Myocyte (in vitro differentiated cells): ENCODE measurements around the gene TMPRSS9. TPM values are rescaled to one million over a fixed set of nuclear protein-coding genes. Genes with fewer than 3 reads are reported as not detected.

Experiments used
- DNase-seq: peaks from one replicate; pipeline ENCODE4 v3.0.0-alpha.2; 2012; ENCODE audit warnings: low read depth
- total RNA-seq: library from RNA; depleted of rRNA; stranded (reverse); fragments of >200 nt; gene quantifications from 2 replicates; pipeline ENCODE4 v1.2.3, GENCODE V29; 2014

TMPRSS9 gene
- total RNA-seq, 1 donor from 2014 or later: not detected

DNA sequence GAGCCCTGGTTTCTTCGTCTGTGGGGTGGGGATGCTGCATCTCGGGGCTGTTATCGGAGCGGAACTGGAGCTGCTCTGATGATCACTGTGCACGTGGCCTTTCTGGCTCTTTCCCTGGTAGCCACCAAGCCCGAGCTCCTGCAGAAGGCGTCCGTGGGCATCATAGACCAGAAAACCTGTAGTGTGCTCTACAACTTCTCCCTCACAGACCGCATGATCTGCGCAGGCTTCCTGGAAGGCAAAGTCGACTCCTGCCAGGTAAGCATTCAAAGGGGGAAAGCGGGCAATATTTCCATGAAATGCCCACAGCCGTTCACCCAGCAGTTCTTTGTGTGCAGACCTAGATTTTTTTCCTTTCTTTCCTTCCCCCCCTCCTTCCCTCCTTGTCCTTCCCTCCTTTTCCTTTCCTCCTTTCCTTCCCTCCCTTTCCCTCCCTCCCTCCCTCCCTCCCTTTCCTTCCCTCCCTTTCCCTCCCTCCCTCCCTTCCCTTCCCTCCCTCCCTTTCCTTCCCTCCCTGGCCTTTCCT is 57.9 kb downstream of the TMPRSS9 start:
- DNase-seq: no peak

DNA sequence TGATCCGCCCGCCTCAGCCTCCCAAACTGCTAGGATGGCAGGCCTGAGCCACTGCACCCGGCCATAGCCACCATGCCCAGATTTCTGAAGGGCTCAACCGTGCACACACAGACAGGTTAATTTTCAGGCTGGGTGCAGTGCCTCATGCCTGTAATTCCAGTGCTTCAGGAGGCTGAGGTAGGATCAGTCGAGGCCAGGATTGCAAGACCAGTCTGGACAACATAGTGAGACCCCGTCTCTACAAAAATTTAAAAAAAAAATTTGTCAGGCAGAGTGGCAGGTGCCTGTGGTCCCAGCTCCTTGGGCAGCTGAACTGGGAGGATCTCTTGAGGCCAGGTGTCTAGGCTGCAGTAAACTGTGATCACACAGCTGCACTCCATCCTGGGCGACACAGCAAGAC is 59.7 kb downstream of the TMPRSS9 start:
- no peak for DNase-seq

DNA sequence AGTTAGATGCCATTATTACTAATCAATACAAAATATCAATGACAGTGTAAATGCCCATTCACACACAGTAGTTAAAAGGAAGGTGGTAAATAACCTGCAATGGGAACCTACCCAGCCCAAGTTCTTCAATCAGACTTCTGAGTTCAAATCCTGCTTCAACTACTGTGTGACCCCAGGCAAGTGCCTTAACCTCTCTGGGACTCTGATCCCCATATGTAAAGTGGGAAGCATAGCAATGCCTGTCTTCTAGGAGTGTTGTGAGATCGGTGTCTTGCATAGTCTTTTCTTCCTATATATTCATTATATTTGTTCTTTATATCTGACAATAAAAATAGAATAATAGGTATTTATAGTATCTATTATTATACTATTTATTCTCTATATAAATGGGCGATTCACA is 60.4 kb downstream of the TMPRSS9 start:
- no peak for DNase-seq

DNA sequence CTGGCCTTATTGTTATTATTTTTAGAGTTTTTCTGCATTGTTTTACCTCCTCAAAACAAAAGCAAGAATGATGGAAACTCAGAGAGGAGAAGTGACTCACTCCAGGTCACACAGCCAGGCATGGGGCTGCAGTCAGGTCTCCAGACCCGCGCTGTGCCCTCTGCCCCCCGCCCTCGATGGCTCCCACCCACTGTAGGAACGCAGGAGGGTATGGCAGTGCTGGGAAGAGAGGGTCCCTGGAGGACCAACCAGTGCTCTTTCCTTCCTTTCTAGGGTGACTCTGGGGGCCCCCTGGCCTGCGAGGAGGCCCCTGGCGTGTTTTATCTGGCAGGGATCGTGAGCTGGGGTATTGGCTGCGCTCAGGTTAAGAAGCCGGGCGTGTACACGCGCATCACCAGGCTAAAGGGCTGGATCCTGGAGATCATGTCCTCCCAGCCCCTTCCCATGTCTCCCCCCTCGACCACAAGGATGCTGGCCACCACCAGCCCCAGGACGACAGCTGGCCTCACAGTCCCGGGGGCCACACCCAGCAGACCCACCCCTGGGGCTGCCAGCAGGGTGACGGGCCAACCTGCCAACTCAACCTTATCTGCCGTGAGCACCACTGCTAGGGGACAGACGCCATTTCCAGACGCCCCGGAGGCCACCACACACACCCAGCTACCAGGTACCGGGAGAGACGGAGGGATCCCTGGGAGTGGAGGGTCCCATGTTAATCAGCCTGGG is 61.7 kb downstream of the TMPRSS9 start:
- peak; percentile 30 for DNase-seq

DNA sequence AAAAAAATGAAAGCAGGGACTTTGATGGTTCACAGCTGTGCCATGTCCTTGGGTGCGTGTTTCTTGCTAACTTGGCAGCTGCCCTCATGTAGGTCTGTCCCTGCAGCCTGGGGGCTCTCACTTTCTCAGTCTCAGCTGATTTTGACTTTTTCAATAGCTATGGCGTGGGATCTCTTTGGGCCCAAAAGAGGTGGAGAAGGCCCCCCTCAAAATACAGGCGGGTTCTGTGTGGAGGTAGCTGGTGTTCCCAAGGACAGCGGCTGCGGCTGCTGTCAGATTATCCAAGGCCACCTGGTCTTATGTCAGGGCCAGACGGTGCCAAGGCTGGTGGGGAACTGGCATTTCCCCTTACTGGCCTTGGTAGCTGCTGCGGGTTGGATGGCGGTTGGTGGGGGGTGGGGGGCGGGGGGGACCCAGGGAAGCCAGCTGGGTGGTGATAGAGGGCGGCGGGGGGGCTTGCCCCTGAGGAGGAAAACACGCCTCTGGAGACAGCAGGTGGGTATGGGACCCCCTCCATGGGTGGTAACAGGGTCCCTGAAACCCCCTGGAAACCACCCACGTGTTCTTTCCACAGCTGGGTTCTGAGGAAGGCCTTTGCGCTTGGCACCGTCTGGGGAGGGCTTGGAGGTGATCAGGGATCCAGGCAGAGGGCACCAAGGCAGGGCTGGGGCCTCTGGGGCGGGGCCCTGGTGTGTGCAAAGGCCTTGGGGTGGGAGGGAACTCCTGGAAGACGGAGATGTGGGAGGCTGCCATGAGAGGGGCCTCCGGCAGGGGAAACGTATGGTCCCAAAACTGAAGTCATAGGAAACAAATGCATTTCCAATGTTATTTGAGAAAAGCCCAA is 63.2 kb downstream of the TMPRSS9 start:
- DNase-seq: no peak

DNA sequence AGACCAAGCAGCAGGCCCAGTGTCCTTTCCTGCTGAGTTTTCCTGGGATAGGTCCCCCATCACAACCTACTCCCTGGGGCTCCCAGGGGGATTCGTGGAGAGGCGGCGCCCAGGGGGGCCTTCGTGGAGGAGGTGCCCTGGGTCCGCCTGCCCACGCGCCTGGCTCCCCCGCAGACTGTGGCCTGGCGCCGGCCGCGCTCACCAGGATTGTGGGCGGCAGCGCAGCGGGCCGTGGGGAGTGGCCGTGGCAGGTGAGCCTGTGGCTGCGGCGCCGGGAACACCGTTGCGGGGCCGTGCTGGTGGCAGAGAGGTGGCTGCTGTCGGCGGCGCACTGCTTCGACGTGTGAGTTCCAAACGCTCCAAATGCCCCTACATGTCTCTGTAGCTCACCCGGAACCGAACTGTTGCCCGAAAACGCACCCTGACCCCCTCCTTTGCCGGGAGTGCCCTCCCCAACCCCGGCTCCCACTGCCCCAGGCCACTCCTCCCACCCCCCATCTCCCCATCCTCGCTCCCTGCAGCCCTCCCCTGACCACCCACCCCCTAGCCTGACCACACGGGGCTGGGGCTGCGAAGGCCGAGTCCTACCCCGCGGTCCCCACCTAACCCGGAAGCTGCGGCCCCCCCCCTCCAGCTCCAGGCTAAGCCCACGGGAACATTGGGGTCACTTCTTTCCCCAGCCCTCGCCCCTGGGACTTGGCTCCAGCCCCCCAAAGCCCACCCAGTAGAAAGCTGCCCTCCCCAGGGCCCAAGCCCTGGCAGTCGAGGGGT is 64.0 kb downstream of the TMPRSS9 start:
- no peak for DNase-seq

DNA sequence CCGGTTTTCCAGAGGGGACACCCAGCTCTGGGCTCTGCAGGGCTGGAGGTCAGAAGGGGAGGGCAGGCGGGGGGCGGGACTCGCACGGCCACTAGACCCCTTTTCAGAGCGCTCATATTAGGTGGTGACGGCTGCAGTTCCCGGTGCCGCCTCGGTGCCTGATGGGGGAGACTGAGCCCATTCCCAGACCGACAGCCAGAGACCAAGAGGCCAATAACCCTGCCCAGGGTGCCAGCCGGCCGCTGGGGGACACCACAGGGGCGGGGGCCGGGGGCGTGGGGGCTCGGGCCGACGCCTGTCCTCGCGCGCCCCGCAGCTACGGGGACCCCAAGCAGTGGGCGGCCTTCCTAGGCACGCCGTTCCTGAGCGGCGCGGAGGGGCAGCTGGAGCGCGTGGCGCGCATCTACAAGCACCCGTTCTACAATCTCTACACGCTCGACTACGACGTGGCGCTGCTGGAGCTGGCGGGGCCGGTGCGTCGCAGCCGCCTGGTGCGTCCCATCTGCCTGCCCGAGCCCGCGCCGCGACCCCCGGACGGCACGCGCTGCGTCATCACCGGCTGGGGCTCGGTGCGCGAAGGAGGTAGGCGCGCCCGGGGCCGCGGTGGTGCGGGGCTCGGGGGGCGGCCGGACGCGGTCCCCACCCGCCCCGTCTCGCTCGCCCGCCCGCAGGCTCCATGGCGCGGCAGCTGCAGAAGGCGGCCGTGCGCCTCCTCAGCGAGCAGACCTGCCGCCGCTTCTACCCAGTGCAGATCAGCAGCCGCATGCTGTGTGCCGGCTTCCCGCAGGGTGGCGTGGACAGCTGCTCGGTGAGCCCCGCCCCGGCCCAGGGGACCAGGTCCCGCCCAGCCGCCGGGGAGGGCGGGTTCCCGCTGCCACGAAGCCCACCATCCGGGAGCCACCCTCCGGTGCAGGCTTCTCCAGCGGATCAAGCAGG is 64.9 kb downstream of the TMPRSS9 start:
- DNase-seq: peak; percentile 76

DNA sequence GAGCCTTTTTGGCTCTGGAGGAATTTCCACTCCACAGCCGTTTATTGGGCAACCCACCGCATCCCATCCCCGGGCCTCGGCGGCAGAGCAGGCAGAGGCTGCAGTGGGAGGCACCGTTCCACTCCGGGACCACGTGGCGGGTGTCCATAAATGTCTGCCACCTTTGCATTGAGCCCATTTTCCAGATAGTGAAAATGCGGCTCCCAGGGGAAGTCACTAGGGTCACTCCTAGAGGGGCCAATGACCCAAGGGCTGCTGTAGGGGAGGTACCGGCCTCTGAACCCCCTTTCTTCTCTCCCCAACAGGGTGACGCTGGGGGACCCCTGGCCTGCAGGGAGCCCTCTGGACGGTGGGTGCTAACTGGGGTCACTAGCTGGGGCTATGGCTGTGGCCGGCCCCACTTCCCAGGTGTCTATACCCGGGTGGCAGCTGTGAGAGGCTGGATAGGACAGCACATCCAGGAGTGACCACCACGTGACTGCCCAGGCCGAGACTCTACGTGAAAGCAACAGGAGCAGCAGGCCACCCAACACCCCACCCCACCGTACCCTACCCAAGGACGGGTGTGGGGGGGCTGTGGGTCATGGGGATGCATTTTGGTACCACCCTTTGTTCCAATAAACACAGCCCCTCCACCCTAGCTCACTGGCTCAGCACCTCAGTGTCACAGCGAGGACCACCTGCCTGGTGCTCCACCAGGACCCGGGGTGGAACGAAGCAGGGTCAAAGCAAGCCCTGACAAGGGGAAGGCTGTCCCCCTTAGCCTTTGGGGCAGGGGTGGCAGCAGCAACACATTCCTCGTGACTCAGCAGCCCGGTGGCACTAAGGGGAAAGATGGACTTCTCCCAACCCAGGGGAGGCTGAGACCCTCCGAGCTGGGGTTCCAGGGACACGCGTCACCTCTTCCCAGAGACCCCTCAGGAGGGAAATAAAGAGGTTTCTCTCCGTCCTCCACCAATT is 65.8 kb downstream of the TMPRSS9 start:
- DNase-seq: no peak

DNA sequence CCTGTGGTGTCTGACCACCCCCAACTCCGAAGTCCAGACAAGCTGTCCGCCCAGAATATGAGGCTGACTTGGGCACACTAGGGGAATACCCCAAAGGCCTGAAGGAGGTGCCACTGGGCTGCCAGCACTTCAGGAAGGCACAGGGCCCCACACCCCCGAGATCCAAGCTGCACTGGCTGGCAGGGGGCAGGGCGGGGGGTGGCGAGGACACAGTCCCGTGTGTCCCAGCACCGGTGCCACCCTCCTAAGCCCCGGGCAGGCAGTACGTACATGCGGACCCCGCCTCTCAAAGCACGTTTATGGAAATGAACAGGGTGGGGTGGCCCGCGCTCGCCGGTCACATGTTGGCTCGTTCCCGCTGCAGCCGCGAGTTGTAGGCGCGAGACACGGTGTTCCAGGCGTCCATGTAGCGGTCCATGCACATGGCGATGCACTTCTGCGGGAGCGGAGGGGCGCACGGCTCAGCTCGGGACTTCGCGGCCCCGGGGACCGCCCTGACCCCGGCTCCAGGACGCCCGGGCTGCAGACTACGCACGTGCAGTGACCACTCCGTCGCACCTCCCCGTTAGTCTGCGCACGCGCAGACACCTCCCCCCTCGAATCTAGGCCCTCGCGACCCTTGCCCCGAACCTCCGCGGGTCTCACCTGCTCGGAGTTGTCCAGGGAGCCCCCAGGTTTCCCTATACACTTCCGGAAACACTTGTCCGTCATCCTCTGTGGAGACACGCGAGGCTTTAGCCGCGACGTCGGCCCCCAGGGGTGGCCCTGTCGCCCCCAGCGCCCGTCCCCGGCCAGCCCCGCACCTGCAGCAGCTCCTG is 66.8 kb downstream of the TMPRSS9 start:
- peak; percentile 58 for DNase-seq

DNA sequence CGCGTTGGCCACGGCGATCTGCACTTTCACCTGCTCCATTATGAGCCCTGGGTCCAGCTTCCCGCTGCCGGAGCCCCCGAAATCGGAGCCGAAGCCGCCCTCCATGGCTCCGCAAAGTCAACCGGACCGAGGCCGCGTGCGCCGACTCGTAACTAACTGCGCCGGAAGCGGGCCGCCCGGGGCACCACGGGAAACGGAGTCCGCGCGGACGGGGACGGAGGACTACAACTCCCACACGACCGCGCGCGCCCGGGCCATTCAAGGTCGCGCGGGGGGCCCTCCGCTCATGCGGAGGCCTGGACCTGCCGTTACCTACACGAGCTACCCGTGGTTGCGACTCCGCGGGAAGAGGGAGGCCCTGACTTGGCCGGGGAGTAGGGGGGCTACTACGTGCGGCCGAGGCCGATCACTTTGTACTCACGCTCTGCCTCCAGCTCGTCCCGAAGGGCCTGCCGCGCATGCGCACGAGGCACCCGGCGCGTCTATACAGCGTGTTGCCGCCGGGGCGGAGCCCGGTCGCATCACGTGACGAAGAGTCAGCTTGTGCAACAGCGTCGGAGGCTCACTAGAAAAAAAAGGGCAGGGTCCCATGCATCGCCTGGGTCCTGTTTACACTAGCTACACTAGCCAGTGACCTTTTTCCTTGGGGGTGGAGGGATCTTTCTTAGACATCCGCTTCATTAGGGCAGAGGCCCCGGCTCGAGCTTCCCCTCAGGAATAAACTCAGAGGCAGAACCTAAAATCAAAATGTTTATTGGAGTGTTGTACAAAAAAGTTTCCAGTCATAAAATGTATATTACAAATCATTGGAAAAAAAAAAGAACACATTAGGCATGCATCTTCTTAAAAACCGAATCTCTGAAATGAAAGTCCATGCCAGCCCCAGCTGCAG is 67.6 kb downstream of the TMPRSS9 start, which contains the start of gene TIMM13:
TIMM13 (minus strand) TSS at position 158 of the 892 bp plus-strand sequence; CDS start at position 105, 53 bp downstream.
- peak; percentile 97 for DNase-seq

DNA sequence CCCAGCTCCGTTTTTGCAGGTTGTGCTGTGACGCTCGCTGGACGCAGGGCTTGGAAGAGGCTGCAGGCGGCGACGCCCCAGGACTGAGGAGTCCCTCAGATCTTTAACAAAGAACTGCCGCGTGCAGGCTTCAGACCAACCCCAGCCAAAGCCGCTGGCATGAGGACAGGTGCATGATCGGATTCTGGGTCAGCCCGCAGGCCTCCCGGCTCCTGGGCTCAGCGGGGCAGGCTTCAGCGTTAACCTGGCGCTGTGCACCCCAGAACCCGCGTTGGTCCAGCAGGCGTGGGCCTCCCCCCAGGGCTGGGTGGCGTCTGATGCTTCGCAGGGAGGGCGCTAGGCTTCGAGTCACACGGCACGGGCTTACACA is 68.2 kb downstream of the TMPRSS9 start:
- DNase-seq: peak; percentile 31

DNA sequence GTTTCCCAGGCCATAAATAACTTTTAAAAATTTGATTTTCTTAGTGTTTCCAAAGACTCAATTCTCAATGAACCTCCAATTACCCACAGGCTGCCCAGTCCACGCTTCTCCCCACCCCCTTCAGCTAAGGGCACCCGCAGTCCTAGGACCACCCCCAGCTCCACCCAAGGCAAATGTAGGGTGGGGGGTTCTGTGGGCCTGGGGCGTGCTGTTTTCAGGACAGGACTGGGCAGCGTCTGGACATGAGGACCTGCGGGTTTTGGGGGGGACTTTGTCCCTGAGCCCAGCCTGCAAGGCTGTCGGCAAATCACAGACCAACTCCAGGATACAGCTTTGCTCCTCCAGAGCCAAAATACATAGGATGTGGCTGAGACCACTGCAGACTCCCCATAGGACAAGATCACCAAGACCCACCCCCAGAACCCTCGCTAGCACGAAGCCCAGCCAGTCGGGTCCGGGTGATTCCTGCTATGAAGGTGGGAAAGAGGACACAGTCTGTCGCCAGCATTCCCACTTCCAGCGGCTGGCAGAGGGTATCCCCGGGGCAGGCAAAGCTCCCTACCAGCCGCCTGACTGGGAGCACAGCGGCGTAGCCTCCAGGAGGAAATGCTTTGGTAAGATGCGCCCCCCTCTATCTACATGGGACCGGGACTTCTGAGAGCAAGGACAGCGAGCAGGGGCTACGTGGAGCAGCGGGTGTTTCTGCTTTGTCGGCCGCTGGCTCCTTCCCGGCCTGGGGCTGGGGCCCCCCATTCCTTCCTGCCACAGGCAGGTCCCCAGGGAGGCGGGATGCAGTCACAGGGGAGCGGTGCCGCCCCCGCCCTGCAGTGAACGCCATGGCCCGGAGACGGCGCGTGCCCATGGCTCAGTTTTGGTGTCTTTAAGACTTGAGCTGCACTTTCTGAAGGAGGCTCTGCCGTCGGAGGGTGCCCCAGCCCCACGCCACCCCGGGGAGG is 69.0 kb downstream of the TMPRSS9 start:
- DNase-seq: no peak

DNA sequence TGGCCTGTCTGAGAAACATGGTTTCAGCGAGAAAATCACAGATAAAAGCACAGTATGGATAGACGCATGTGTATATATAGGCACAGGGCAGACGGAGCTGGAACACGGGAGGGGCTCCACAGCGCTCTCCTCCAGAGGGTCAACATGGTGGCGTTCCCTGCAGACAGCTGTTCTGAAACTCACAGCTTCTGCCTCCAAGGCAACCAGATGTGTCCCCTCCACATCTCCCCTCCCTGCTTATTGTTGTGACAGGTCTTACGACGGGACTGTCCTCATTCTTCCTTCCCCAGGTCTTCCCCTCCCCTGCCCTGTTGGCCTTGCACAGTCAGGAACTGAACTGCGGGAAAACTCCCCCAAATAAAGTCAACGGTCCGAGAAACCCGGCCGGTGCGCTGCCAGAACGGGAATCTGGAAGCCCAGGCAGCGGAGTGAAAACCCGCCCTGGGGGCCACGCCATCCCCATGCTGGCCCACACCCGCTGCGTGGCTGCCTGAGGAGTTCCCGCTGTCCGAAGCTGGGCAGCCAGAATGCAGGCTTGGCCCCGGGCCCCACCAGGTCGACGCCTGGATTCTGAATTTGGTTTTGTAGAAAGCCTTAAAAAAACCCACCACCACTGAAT is 70.0 kb downstream of the TMPRSS9 start:
- DNase-seq: no peak

DNA sequence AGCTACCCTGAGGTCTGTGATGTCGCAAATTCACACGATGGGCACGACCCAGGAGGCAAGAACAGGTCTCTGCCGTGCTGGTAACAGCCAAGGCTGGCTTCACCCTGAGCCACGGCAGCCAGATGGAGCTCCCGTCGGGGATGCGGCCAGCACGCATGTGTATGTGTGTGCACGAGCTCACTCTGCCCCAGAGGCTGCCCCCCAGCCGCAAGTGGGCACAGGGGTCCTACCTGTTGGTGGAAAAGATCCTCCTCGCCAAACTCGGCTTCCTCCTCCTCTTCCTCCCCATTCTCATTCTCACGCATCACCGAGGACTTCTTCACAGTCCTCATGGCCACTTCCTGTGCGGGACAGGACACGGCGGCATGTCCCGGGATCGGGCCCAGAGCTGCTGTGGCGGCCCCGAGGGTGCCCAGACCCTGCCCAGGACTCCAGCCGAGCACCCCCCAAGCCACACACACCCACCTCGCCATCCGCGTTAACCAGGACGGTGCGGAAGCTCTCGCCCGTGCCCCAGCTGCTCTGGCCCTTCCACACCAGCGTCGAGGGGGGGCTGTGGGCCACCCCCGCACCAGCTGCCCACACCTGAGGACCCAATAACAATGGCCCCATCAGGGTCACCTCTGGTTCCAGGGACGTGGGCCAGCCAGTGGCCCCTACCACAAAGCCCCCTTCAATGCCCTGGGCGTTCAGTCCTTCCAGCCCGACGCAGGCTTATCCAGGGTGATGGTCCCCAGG is 71.4 kb downstream of the TMPRSS9 start:
- no peak for DNase-seq
